Activated CD4-positive, alpha-beta T cell treated with anti-CD3 and anti-CD28 coated beads, Interleukin-2, amount 10 ng/mL, durations not matched to agents 7 days and 5 days (primary cell): ENCODE measurements around the gene RANBP3. TPM values are rescaled to one million over a fixed set of nuclear protein-coding genes. Genes with fewer than 3 reads are reported as not detected.
A peak's percentile ranks its signal among the peaks of the same experiment; 100 is the strongest.
"Not testable (repeated sequence)": the region's sequence is repeated elsewhere in the genome, so short reads cannot be mapped to it uniquely, and the experiment has no call there.

Source experiments
- CTCF ChIA-PET: fragments of 350-600 bp; sonication (Branson Sonifier 250); formaldehyde crosslinking; loops from one replicate; lab custom pipeline; 2021; ENCODE audit warnings: antibody characterized with exemption; lab: Charles Lee
- POLR2A ChIA-PET: fragments of 350-600 bp; sonication (Branson Sonifier 250); formaldehyde crosslinking; loops from one replicate; lab custom pipeline; 2021; ENCODE audit warnings: antibody characterized with exemption; lab: Charles Lee
- DNase-seq: peaks from one replicate; pipeline ENCODE4 v3.0.0-alpha.2; 2020
- H3K27ac Mint-ChIP-seq: one replicate; pipeline ENCODE4 v1.8.0; 2021; ENCODE audit warnings: mild to moderate bottlenecking, moderate library complexity, mixed read lengths
- H3K27me3 Mint-ChIP-seq: one replicate; pipeline ENCODE4 v1.8.0; 2021; ENCODE audit warnings: mixed read lengths
- H3K36me3 Mint-ChIP-seq: one replicate; pipeline ENCODE4 v1.8.0; 2021; ENCODE audit warnings: low read depth, mixed read lengths
- H3K4me1 Mint-ChIP-seq: one replicate; pipeline ENCODE4 v1.8.0; 2021; ENCODE audit warnings: mixed read lengths
- H3K4me3 Mint-ChIP-seq: one replicate; pipeline ENCODE4 v1.8.0; 2021; ENCODE audit warnings: mild to moderate bottlenecking, moderate library complexity, mixed read lengths
- H3K9me3 Mint-ChIP-seq: one replicate; pipeline ENCODE4 v1.8.0; 2021; ENCODE audit warnings: mixed read lengths
- total RNA-seq, 2 experiments: library from RNA; stranded (reverse); gene quantifications; one replicate each; pipeline ENCODE4 v1.2.3, GENCODE V29; 2021

The RANBP3 gene
- total RNA-seq, 2 experiments from 2014 or later: 97.4 to 98.0 TPM

DNA sequence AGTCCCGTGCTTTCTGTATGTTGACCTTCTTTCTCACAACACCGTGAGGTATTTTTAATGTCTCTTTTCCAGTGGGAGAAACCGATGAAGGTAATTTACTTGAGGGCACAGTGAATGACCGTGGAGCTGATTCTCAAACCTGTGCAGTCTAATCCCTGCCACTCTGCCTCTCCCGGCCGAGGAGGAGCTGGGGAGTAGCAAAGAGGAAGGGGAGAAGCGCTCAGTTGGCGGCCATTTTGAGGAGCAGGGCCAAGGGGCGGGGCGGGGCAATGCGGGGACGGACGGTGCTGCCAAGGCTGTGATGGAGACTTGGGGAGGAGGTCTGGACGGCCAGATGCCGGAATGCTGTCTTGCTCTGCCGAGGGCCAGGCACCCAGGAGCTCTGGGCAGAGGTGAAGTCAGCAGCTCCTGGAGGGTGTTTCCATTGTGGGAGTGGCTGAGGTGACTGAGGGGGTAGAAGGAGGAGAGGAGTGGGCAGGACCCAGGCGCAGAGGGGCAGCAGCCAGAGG lies 12.4 kb upstream of the RANBP3 start:
- no peak for DNase-seq
- no peaks in the 10 kb centered on the region for H3K9me3 Mint-ChIP-seq
- no peaks in the 10 kb centered on the region for H3K27me3 Mint-ChIP-seq
- no peak overlapping the region for H3K27ac Mint-ChIP-seq
- ChIA-PET POLR2A (no interaction called here), CTCF (interaction anchor here (1.1 to 2.1 kb wide), 4 partner anchors 11 to 32 kb away, joined by 4 to 5 read pairs (median 4); no protein-coding TSS in a partner anchor)
- H3K36me3 Mint-ChIP-seq: no peaks in the 10 kb centered on the region
- peaks cover 15% of the 10 kb centered on the region for H3K4me1 Mint-ChIP-seq
- H3K4me3 Mint-ChIP-seq: no peak overlapping the region

DNA sequence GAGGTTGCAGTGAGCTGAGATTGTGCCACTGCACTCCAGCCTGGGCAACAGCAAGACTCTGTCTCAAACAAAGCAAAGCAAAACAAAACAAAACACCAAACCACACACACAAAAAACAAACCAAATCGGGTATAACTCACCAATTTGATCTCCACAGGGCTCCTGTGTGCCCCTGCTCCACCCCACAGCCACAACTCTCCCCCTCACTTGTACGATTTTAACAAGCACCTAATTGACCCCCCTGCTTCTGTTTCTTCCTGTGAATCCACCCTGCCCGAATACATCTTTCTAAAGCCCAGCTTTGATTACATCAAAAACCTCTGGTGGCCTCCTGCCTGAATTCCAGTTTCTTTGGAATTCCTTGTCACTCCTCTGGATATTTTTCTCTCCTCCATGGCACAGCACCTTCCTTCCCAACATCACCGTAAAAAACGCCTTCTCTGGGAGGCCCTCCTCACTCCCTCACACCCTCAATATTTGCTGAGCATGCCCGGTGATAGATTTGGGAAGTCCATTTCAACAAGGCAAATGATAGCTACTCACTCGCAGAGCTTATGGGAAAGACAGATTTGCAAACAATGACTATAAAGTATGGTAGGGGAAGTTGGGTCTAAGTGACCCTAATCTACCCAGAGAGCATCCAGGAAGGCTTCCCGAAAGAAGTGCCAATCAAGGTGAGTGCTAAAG lies 11.6 kb upstream of the RANBP3 start:
- Mint-ChIP-seq H3K27ac (no peak overlapping the region), H3K36me3 (no peaks in the 10 kb centered on the region), H3K9me3 (no peaks in the 10 kb centered on the region), H3K4me3 (no peak overlapping the region), H3K27me3 (no peaks in the 10 kb centered on the region), H3K4me1 (peaks cover 22% of the 10 kb centered on the region)
- no peak for DNase-seq
- CTCF ChIA-PET: interaction anchor here (1.1 to 2.1 kb wide), 6 partner anchors 10 to 33 kb away, joined by 3 to 9 read pairs (median 4); no protein-coding TSS in a partner anchor
- POLR2A ChIA-PET: no interaction called here

DNA sequence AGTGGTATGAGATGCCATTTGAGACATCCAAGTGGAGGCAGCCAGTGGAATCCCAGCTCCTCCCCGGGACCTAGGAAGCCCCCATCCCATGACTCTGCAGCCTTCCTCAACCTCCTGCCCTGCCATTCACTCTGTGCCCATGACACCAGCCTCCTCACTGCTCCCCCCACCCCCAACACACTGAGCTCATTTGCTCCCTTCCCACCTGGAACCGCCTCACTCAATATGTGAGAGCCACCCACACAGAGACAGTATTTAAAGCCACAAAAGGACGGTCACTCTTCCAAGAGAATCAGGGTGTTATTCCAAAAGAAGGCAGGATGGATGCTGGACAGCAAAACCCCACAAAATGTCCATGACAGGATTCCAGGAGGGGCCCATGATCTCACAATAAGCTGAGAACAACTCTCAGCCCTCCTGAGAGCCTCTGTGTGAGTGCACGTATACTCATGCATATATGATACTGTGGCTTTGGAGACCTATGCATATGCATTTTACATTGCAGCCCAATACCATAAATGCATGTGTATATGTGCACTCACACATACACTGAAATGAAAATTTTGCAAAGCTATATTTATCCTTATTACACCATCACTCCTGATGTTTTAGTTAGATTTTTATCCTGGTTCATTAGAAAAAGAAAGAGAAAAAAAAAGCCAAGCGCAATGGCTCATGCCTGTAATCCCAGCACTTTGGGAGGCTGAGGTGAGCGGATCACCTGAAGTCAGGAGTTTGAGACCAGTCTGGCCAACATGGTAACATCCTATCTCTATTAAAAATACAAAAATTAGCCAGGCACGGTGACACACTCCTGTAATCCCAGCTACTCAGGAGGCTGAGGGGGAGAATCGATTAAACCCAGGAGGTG lies 10.8 kb upstream of the RANBP3 start:
- Mint-ChIP-seq H3K4me3 (no peak overlapping the region), H3K27ac (peak overlapping the region; percentile 51), H3K27me3 (no peaks in the 10 kb centered on the region), H3K4me1 (peaks cover 30% of the 10 kb centered on the region), H3K36me3 (no peaks in the 10 kb centered on the region), H3K9me3 (no peaks in the 10 kb centered on the region)
- CTCF ChIA-PET: interaction anchor here (1.1 to 1.4 kb wide), 4 partner anchors 9 to 34 kb away, joined by 3 to 9 read pairs (median 4); no protein-coding TSS in a partner anchor
- no peak for DNase-seq
- POLR2A ChIA-PET: no interaction called here

DNA sequence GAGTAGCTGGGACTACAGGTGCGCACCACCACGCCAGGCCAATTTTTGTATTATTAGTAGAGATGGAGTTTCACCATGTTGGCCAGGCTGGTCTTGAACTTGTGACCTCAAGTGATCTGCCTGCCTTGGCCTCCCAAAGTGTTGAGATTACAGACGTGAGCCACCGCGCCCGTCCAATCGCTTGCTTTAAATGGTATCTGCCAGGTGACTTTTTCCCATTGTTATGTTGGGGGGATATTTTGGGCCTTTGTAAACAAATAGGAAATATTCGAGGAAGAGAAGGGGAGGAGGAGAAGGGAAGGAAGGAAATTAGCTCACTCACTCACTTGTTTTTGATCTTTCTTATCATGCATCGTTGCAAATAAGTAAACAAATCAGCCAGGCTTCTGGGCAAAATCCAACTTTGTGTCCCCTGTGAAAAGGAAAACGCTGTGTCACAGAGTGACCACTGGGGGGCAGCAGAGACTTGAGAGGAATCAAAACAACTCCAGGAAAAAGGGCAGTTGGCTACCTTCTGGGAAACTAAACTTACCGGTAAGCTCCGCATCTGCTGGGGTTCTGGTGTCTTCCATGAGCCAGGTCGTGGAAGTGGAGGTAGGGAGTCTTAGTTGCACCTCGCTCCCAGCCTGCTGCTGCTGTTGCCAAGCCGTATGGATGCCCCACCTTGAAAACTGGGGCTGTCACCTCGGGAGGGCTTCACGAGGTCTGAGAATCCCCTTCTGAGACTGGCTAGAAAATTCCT lies 9.3 kb upstream of the RANBP3 start:
- Mint-ChIP-seq H3K27me3 (no peaks in the 10 kb centered on the region), H3K4me1 (peaks cover 42% of the 10 kb centered on the region), H3K4me3 (peak overlapping the region; percentile 54), H3K27ac (peak overlapping the region; percentile 80), H3K36me3 (no peaks in the 10 kb centered on the region), H3K9me3 (no peaks in the 10 kb centered on the region)
- ChIA-PET CTCF (interaction anchor here (0.6 to 1.5 kb wide), 8 partner anchors 9 to 287 kb away, joined by 3 to 9 read pairs (median 3); partner anchors contain the start of gene RANBP3), POLR2A (no interaction called here)
- DNase-seq: peak; percentile 80

DNA sequence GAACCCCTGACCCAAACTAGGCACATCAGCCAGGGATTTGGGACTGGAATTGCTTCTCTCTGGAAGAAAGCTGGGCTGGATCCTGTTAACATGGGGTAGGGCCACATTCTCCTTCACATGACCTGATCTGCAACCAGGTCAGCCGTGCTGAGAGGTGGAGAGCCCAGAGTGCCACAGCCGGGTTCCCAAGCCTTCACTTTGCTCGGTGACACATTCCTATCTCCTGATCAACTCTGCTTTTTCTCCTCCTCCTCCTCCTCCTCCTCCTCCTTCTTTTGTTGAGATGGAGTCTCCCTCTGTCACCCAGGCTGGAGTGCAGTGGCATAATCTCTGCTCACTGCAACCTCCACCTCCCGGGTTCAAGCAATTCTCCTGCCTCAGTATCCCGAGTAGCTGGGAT lies 7.9 kb upstream of the RANBP3 start:
- CTCF ChIA-PET: interaction anchor here (0.7 to 3.1 kb wide), 3 partner anchors 13 to 182 kb away, joined by 3 to 16 read pairs (median 13); no protein-coding TSS in a partner anchor
- H3K27me3 Mint-ChIP-seq, POLR2A ChIA-PET, H3K9me3 Mint-ChIP-seq, H3K4me3 Mint-ChIP-seq, H3K36me3 Mint-ChIP-seq, DNase-seq, H3K27ac Mint-ChIP-seq: not testable (repeated sequence)
- H3K4me1 Mint-ChIP-seq: peaks cover 47% of the 10 kb centered on the region

DNA sequence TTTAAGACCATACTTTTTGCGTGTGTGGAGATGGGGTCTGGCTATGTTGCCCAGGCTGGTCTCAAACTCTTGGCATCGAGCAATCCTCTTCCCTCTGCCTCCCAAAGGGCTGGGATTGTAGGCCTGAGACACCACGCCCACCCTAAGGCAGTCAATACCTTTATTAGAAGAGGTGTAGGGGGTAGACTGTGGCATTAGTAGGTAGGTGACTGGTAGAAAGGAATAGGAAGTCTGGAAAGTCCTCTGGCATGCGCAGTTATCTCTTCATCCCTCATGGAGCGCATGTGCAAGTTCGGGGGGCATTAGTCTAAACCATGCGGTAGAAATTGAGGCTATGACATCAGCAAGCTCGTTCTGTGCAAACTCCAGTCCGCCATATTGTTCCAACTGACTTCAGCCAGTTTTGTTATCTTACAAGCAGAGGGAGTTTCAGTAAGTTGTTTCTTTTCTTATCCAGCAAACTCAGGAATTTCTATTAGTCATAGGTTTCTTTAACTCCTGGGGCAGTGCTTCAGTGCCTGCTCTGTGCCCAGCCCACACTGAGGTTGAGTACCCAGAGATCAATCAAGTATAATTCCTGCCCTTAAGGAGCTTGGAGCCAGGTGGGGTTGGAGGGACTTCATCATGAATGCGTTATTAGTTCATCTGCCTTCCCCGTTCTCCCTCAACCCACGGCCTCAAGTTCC lies 7.3 kb upstream of the RANBP3 start:
- Mint-ChIP-seq H3K27me3 (no peaks in the 10 kb centered on the region), H3K4me3 (no peak overlapping the region), H3K9me3 (no peaks in the 10 kb centered on the region), H3K27ac (no peak overlapping the region), H3K36me3 (peaks cover 1% of the 10 kb centered on the region), H3K4me1 (peaks cover 48% of the 10 kb centered on the region)
- ChIA-PET POLR2A (no interaction called here), CTCF (interaction anchor here (2.6 to 3.1 kb wide), 2 partner anchors 37 to 181 kb away, joined by 13 to 16 read pairs; no protein-coding TSS in a partner anchor)
- no peak for DNase-seq

DNA sequence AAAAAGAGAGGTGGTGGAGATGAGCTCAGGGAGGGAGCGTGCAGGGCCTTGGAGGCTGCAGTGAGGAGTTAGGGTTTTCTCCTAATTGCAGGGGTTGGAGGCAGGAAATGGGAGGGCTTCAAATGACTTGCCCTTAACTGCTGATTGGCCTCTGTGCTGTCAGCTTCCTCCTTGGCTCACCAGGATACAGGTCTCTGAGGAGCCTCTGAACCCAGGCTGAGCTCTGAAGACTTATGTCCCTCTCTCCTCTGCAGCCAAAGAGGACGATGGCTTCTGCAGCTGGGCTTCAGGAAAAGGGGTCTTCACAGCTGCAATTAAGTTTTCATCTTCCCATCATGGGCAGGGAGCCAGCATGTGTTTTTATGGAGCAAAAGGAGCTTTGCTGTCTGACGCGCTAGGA lies 6.7 kb upstream of the RANBP3 start:
- Mint-ChIP-seq H3K4me1 (peaks cover 54% of the 10 kb centered on the region), H3K9me3 (no peaks in the 10 kb centered on the region), H3K27me3 (no peaks in the 10 kb centered on the region), H3K36me3 (peaks cover 1% of the 10 kb centered on the region), H3K27ac (peak overlapping the region; percentile 19), H3K4me3 (no peak overlapping the region)
- no peak for DNase-seq
- ChIA-PET CTCF (interaction anchor here (0.9 to 3.1 kb wide), 4 partner anchors 10 to 181 kb away, joined by 3 to 16 read pairs (median 8); no protein-coding TSS in a partner anchor), POLR2A (no interaction called here)

DNA sequence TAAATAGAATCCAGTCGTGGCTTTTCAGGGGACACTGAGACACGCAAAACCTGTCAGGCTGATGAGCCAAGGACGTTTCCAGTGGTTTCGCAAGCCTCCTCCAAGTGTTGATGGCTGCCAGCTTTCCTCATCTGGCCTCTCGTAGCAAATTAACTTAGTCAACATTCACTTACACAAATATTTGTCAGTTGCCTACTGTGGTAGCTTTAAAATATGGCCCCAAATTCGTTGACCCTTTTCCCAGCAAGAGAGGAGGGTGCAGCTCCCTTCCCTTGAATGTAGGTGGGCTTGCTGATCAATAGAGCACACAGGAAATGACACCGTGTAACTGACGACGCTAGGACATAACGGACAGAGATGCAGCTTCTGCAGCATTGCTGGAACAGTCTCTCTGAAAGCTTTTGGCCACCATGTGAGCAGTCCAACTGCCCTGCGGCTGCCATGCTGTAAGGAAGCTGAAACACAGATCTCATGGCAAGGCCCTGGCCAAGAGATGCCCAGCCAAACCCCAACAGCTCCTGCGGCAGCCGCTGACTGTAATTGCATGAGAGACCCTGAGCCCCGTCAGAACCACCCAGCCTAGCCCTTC lies 5.5 kb upstream of the RANBP3 start:
- H3K27me3 Mint-ChIP-seq: no peaks in the 10 kb centered on the region
- no peaks in the 10 kb centered on the region for H3K9me3 Mint-ChIP-seq
- no peak for DNase-seq
- POLR2A ChIA-PET: no interaction called here
- CTCF ChIA-PET: interaction anchor here (0.9 to 3.1 kb wide), 5 partner anchors 11 to 179 kb away, joined by 3 to 16 read pairs (median 4); no protein-coding TSS in a partner anchor
- peak overlapping the region; percentile 61 for H3K27ac Mint-ChIP-seq
- peaks cover 1% of the 10 kb centered on the region for H3K36me3 Mint-ChIP-seq
- peaks cover 58% of the 10 kb centered on the region for H3K4me1 Mint-ChIP-seq
- H3K4me3 Mint-ChIP-seq: no peak overlapping the region

DNA sequence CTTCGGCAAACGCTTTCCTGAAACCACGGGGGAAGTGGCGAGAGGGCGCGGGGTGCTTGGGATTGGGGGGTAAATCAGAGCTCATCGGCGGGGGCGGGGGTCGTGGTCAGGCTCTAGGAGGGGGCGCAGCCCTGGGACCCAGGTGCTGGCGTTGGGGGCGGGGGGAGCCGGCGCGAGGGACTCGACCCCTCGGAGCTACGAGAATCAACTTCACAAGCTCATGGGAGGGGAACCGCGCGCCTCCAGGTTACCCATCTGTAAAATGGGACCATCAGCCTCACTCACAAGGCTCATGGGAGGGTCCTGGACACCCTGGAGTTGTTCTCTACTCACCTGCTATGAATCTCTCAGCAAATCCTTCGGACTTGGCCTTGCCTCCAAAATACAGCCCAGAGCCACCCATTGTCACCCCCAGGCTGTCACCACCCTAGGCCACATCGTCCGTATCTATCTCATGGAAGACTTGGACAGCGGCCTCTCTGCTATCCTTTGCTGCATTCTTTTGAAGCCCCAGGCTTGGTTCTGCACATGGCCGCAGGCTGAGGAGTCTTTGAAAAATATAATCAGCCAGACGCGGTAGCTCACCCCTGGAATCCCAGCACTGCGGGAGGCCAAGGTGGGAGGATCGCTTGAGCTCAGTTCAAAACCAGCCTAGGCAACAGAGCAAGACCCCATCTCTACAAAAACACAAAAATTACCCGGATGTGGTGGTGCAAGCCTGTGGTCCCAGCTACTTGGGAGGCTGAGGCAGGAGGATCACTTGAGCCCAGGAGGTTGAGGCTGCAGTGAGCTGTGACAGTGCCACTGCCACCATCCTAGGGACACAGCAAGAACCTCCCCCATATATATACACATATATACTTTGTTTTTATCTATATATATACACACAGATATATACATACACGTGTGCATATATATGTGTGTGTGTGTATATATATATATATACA lies 939 bp upstream of the RANBP3 start:
- H3K27ac Mint-ChIP-seq: peak overlapping the region; percentile 93
- DNase-seq: no peak
- H3K9me3 Mint-ChIP-seq: no peaks in the 10 kb centered on the region
- POLR2A ChIA-PET: interaction anchor here (0.7 to 0.9 kb wide), 2 partner anchors 75 to 151 kb away, joined by 3 read pairs; no protein-coding TSS in a partner anchor
- H3K27me3 Mint-ChIP-seq: no peaks in the 10 kb centered on the region
- H3K36me3 Mint-ChIP-seq: peaks cover 24% of the 10 kb centered on the region
- H3K4me1 Mint-ChIP-seq: peaks cover 66% of the 10 kb centered on the region
- CTCF ChIA-PET: interaction anchor here (0.7 to 3.7 kb wide), 7 partner anchors 8 to 175 kb away, joined by 3 to 16 read pairs (median 9); no protein-coding TSS in a partner anchor
- peak overlapping the region; percentile 94 for H3K4me3 Mint-ChIP-seq

DNA sequence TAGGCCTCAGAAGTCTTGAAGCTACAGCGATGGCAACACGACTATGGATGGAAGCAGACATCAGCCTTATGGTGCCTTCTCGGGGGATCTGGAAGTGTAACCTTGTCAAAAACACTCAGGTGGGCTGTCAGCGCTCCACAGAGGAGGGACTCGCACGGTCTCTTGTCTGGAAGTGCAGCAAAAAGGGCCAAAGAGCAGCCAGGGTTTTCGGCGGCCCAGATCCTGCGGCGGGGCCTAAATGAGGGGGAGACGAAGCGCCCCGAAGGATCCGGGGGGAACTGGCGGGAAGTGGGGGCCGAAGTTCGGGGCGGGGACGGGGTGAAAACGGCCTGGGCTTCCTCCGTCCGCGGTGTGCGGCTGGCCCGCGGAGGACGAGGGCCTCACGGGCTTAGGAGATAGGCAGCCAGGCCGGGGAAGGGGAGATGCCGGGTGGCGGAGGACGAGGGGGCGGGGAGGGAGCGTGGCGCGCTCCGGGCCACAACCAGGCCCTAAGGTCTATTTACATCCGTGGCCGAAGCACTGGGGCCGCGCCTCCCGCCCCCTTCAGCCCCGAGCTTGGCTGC lies 637 bp downstream of the RANBP3 start:
- Mint-ChIP-seq H3K4me3 (peak overlapping the region; percentile 94), H3K27ac (peak overlapping the region; percentile 91)

More for the DNA sequence above, 637 bp downstream of the RANBP3 start:
- DNase-seq: no peak
- Mint-ChIP-seq H3K27me3 (no peaks in the 10 kb centered on the region), H3K4me1 (peaks cover 62% of the 10 kb centered on the region), H3K36me3 (peaks cover 27% of the 10 kb centered on the region), H3K9me3 (no peaks in the 10 kb centered on the region)
- POLR2A ChIA-PET: no interaction called here
- CTCF ChIA-PET: interaction anchor here (1.2 to 3.7 kb wide), 4 partner anchors 9 to 45 kb away, joined by 3 to 16 read pairs (median 9); no protein-coding TSS in a partner anchor
